Activated naive CD4-positive, alpha-beta T cell treated with Interleukin-2 at 50 U/mL for 16 hours (primary cell): ENCODE data around the gene ZNF407.
A peak's percentile ranks its signal among the peaks of the same experiment; 100 is the strongest.

Source experiments
- DNase-seq: peaks from one replicate; pipeline ENCODE4 v3.0.0-alpha.2; 2020

ZNF407 gene

DNA sequence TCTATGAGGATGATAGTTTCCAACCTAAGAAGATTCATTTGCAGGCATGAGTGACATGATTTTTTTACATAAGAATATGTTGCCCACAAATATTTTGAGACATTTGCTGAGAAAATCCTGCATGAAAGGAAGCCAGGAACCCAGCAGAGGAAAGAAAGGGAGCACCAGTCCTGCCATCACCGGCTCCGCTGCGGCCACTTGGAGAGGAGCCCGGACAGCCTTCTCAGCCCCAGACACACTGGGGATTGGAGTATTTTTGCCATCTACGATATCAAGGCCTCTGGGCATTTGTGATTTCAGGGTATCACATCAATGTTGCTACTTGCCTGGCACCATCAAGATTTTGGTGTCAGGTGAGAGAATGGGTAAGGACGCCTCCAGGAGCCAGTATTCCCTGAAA is 383.0 kb downstream of the ZNF407 start:
- DNase-seq = no peak

DNA sequence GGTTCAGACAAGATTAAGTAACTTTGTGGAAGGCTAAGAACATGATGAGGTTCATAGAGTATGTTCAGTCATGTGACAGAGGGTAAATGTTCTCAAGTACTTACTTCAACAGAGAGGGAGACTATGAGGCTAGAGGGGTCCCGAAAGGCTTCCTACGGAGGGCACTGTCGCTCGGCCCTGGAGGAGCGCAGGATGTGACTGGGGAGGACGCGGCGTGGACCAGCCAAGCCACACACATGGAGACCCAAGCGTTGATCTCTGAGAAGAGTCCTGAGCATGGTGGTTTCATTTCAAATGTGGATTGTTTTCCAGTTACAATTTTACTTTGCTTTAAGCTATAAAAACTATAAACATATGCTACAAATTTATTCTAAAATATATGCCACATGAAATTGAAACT is 383.8 kb downstream of the ZNF407 start:
- DNase-seq = no peak

DNA sequence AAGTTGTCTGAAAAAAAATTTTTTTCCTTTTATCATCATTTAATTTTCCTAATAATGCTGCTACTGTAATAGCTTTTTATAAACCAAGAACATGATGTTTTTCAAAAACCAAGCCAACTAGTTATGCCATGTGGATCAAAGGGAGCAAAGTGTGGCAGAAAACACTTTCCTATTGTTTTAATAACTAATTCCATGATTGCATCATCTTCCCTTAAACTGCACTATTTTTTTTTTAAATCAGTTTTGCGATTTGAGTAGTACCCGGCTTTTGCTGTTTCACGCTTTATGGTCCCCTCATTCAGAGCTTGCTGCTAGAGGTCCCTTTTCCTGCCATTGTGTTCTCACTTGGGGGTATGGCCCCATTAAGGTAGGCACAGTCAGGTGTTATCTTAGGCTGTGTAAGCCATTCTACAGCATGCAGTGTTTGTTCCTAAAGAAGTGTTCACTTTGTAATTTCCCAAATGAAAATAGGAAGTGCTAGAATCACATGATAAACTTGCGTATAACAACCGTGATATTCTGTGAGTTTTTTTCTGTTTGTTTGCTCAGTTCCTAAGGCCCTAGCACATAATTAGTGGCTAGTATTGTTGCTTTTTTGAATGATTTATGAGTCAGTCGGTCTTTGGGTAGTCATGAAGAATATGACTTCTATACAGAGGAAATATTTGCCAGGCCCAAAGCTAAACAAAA is 385.4 kb downstream of the ZNF407 start:
- DNase-seq = no peak

DNA sequence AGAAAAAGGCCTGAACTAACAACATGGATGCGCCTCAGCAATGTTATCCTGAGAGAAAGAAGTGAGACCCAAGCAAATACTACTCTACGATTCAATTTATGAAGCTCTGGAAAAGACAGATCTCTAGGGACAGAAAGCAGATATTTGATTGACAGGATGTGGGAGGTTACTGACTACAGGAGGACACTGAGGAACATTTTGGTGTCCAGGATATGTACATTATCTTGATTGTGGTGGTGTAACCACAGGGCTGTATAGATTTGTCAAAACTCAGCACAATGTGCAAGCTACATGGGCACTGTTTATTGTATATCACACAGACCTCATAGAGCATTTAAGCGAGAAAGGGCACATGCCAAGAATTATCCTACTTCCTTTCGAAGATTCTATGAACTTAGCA is 391.5 kb downstream of the ZNF407 start:
- no peak for DNase-seq

DNA sequence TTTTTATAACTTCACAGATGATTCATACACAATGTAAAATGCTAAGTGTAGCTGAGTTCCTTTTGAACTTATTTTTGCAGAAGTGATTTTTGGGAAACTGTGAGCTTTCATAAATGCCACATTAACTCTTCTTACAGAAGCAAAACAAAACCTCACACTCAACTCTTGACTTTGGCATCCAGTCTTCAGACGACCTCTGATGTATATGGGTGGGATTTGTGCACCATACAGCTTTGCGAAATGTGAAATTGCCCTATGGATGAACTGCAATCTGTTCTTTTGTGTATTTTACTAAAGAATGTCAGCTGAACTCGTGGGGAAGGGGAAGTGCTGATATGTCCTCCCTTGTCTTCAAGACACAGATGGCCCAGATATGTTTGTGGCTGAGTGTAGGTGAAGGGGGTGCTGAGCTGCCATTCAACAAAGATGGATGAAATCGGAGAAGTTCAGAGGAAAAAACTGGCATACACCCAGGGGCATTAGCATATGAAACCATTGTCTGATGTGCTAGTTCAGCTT is 393.0 kb downstream of the ZNF407 start:
- DNase-seq = no peak

DNA sequence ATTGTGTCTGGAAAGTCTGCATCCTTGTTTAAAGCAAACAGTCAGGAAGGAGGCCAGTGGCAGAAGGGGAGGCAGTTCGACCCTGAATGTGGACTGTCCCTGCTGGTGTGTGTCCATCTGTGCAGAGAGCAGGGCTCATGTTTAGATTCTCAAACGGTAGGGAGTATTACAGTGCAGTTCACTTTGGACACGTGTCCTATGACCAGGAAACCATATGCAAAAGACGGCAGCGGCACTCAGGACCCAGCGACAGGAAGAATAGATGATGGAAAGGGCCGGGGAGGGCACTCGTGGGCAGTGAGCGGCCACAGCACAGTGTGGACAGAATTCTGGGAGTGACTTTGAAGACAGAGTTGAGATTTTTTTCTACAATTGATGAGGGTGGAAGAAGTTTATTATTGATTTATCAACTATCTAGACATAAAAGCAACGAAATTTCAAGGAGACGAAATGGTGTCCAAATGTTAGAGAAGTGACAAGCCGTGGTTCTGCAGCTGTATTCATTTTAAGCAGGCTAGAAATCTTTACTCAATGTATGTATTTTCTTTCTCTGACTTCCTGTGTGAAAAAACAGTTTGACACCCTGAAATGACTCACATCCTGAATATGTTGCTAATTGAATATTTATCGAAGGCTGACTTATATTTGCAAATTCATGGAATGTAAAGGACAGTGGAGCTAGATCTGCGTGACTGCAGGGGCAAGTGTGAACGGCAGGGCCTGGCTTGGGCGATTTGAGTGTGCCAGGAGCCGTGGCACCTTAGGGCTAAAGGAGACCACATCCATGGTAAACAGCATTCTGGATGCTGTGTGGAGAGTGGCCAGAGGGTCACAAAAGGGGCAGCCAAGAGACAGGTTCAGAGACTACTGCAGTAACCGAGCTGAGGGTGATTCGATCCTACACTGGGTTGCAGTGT is 397.1 kb downstream of the ZNF407 start:
- peak; percentile 21 for DNase-seq

DNA sequence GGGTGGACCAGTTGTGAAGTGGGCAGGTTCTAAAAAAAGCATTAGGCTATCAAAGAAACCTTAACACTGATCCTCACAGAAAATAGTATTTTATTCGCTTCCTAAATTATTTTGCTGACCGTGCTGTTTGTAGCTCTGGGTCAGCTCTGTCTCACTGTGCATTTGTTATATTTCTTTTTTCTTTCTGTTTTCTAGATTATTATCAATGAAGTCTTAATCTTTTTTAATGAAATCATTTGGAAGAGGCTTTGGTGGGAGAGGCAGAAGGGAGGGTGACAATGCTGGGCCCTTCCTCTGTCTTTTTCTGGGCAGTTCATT is 397.7 kb downstream of the ZNF407 start:
- DNase-seq = no peak

DNA sequence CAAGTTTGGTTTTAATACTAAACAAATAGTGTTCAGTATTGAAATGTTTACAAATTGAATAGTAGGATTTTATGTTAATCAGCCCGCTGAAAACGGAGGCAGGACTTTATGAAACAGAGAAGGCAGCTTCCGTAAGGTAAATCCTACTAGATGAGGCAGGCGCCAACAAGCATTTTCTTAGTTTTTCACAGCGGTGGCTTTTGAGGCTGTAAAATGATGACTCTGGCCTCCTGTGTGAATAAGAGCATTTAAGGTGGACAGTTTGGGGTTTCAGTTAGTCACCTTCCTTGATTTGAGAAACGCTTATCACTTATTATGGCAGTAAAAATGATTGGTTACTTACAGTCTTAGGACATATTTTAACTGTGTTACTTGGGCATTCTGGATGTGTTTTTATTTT is 398.4 kb downstream of the ZNF407 start:
- no peak for DNase-seq

DNA sequence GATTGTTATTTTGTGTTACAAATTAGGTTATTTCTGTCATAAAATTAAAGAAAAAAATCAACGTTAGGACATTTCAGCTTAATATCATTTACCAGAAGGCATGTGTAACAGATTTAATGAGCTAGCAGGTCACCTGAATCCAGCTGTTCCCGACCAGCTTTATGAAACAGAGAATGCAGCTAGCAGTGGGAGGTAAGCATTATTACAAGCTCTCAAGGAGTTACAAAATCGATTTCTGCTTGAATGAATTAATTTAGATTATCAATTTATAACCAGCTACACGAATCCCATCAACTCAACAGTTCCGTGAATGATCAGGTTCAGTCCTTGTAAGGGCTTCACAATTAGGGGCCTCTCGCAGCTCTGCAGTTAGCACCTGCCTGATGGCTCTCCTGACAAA is 399.3 kb downstream of the ZNF407 start:
- no peak for DNase-seq

DNA sequence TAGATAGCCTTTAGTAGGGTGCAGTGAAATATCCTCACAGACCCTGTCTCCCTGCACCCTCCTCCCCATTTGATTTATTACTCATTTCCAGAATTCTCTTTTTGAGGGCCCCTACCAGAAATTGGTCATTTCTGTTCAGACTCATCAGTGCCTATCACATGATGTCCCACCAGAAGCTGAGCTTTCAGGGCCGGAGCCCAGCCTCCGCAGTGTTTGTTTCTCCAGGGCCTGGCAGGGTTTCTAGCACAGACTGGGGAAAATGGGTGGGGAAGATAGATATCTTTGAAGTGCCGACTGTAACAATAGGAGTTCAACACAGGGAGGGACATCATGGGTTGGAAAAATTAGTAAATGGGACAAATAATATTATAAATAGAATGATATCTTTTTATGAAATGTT is 403.2 kb downstream of the ZNF407 start:
- no peak for DNase-seq

DNA sequence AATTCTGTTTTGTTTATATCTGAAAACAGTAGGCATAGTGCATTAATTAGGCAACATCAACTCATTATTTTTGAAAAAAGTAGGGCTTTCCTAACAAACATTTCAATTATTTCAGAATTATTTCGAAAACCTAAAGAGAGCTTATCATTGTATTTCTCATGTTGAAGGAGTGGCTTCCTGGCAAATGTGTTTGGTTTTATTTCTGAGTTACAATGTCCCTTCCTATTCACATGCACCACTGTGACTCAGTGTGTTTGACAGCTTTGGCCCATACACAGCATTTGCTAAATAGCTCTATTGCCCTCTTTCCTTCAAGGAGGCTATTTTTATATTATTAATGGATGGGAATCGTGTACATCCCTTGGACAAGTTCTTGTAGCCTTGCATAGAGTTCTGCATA is 405.4 kb downstream of the ZNF407 start:
- DNase-seq = no peak

DNA sequence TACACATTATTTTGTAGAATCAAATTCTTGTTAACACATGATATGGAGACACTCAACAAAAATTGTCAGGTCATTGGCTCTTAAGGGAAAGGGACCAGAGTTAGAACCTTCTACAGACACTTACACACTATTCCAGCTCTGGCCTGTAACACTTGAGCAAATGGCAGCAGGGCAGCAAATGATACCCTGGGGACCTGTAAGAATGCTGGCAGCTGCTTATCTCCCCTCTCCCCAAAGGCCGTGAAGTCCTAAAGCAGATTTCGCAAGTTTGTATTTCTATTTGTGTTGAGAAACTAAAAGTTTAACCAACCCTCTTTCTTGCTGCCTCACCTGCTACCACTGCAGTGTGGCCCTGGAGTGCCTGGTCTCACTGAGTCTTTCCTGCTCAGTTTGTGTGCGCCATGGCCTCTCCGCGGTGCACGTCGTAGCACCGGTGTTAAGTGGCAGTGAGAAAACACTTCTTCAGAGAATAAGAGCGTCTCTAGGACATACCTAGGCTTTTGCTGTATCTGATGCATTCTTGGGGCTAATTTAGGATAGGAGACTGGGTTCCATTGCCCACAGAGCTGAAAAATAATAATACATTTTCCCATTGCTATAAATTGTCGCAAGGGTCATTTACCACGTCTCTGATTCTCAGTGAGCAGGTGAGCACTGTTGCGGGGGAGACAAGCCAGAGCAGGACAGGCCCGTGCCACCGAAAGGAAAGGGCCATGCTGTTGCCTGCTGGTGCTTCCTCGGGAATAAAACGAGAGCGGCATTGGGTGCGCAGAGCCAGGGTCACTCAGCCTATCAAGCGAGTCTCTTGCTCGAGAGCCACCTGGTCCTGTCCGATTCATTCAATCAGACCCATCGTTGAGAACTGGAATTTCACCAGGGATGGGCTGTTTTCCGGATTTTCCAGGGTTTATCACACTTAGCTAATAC is 406.4 kb downstream of the ZNF407 start:
- no peak for DNase-seq

DNA sequence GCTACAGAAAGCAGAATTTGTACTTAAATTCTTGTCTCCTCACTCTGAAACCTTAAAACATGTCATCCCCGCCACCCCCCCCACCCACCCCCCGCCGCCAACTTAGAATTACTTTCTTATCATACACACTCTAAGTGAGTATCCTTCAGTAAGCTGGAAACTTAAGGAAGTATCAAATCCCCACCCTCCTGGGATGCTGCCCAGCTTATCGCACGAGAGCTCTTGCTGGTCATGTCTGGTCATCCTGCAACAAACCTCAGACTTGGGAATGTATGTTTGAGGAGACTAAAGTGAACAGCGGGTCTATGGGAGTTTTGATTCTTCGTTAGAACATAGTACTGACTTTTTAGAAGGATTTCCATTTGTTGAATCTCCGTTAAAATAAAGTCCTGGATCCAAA is 408.0 kb downstream of the ZNF407 start:
- DNase-seq = no peak

DNA sequence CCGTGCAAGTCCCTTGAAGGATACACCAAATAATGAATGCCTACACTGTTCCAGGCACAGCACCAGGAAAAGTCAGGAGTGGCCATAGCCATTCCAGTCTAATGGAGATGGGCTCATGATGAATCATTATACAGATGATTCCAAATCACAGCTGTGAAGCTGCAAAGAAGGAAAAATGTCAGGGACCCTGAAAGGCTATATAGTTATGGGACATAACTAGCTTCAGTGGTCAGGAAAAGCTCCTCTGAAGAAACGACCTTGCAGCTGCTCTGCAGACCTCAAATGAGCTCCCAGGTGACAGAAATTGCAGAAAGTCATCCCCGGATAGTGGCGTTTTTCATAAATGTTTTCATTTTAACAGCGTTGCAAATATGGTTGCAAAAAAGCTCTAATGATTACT is 410.5 kb downstream of the ZNF407 start:
- no peak for DNase-seq

DNA sequence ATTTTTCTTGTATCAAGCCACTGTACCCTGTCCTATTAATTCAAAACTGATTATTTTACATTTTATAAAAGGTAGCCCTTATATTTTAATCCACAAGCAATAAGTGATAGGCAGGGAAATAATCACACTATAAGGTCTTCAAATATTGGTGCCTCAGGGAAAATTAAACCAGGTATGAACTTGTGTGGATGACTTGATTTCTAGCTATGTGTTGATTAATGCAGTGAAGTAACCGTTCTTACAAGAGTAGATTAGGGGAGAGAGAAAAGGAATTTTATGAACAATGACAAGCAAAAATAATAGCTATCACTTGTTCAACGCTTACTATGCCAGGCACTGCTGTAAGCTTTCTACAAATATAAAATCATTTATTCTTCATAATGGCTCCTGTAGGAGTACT is 411.6 kb downstream of the ZNF407 start:
- no peak for DNase-seq

DNA sequence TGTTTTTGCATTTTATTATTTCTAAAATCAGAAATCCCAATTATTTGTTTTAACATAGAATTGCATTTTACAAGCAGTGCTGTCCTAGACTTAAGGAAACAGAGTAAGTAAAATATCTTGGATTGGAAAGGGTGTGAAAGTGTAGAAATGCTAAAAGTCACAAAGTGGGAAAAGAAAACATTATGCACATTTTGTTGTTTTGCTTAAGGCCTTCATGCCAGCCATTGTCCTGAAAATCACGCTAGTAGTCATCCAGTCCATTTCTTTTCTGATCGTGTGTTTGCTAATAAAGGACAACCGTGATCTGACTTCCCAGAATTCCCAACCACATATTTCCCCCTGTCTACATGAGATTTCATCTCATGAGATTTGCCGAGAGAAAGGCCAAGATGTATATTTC is 412.2 kb downstream of the ZNF407 start:
- no peak for DNase-seq

DNA sequence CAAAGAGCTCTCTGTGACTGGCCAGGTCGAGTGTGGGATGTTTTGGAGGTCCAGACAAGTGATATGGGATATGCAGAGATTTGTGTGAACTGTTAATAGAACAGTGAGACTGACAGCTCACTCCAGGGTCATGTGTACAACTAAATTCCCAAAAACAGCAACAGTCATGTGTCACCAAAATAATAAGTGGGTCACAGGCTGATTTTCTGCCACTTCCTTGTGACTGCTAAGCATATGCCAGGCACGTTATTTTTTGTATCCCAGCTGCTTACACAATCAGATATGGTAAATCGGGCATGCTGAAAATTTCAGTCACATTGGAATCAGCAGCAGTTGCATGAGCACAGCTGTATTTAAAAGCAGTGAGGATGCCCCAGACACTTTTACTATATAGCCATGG is 412.6 kb downstream of the ZNF407 start:
- DNase-seq = no peak

DNA sequence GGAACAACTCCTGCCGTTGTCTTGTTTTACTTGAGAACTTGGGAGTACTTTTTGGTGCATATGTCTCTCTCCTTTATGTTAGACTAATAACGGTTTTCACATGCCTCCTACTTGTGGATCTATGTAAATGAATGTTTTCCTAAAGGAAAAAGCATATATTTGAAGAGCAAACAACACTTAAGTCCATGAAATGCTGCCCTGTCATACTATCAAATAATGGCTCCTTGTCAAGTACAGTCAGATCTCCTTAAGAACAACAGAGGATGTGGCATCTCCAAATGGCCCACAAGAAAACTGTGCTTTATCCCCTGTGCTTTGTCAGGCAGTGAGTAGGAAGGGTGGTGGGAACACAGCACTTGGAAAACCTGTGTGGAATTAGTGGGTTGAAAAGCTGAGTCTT is 413.0 kb downstream of the ZNF407 start:
- no peak for DNase-seq

DNA sequence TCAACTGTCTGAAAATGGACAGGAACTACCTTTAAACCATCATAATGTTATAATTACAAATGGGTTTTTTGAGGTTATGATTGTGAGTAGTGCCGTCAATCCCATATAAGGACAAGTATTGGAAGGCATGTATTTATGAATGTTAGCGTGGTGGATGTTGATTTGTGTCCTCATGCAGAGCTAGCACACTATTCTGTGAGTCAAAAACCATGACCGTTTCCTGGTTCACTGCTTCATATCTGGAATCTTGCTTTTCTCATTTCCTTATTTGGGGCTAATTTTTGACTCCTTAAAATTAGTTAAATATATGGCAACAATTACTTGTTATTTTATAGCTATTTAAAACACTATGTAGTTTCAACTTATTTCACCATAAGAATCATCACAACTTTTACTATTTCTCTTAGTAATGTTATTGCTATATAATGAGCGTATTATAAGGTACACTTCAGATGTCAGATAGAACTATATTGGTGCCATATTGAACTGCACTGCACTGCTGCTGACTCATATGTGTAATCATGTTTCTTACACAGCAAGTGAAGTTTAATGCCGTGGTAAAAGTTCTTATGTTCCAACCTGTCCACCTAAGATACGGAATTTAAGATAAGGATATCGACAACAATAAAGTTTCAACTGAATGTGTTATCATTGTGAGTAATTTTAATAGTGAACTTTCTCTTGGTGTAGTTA is 418.5 kb downstream of the ZNF407 start:
- DNase-seq = no peak

DNA sequence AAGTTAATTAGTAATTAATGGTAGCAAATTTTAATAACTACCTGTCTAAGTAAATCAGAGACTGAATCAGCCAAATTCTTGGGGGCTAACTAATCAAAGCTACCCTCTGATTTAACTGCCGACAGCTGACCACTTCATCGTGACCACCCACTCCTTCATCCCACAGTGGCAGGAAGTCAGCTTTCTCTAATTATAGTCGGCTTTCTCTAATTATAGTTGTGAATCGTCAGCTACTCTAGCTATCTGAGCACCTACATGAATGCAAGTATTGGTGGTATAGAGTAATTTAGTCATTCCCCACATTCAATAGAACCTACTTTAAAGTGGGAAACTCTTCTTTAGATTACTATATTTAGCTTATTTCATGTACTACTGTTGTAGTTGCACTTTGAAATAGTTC is 425.8 kb downstream of the ZNF407 start:
- no peak for DNase-seq

DNA sequence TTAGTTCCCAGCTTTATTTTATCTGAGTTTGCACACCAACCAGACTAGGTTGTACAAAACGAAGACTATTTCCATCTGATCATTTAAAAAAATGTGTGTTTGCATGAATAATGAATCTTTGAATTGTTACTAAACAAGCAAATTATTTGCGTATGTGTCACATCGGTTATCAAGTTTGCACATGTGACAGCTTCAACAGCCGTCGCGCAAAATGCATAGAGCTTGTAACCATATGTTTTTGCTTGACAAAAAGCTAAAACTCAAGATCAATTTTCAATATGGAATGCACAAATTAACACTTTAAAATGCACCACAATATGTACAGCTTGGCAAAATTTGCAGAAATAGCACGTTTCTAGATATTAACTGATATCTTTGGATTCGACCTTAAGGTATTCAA is 427.2 kb downstream of the ZNF407 start:
- DNase-seq = no peak

DNA sequence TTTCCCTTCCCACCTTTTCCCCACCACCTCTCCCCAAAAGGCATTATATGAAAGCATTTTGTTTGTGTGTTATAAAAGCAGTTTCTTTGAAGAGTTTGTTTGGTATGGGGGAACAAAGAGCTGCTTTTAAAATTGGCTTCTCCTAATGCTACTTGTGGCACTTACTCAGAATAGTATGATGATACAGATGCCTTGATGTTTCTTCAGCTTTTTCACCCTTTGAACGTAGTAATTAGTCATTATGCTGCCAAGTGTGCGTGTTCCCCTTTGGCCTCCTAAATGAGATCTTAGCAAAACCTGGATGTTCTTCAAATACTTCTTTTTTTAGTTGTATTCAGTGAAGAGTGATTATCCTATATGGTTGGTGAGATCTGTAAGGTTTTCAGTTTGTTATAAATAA is 427.9 kb downstream of the ZNF407 start:
- DNase-seq = no peak

DNA sequence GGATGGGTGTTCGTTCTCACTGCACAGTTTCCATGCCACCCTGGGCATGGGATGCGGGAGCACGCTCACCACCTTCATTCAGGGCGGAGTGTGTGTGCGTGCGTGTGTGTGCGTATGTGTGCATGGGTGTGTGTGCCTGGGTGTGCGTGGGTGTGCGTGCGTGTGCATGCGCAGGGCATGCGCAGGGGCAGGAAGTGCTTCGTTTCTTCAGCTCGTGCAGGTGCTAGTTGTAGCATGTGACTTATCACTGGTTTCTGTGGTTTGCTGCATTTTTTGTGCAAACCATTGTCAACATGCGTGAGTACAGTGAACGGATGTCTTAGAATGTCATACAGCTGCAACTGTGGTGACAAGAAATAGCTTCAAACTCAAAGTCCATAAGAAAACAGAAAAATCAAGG is 431.8 kb downstream of the ZNF407 start:
- DNase-seq = no peak
